GM12878 (cell line): ENCODE measurements around the gene CACNA1E. TPM values are rescaled to one million over a fixed set of nuclear protein-coding genes. Genes with fewer than 3 reads are reported as not detected.

Source experiments
- GABPA ChIP-seq: IDR thresholded peaks from 2 replicates; pipeline ENCODE4 v1.6.1; 2014; ENCODE audit warnings: antibody characterized with exemption, low read depth, mild to moderate bottlenecking, inconsistent platforms
- NFIC ChIP-seq: IDR thresholded peaks from 2 replicates; pipeline ENCODE4 v1.6.1; 2012; ENCODE audit warnings: low read depth, mild to moderate bottlenecking, inconsistent platforms, low read length, moderate library complexity
- SREBF2 ChIP-seq: IDR thresholded peaks from 2 replicates; pipeline ENCODE4 v1.6.1; 2012; ENCODE audit warnings: mild to moderate bottlenecking, low read length
- SUZ12 ChIP-seq: fragments of 200-600 bp; sonication (generic); IDR thresholded peaks from one replicate; pipeline ENCODE4 v1.6.1; 2018; ENCODE audit warnings: antibody characterized with exemption, mild to moderate bottlenecking; ENCODE audit not compliant: unreplicated experiment
- TCF7 ChIP-seq: IDR thresholded peaks from 2 replicates; pipeline ENCODE4 v1.6.1; 2014; ENCODE audit warnings: antibody characterized with exemption, borderline replicate concordance
- WRNIP1 ChIP-seq: IDR thresholded peaks from 2 replicates; pipeline ENCODE4 v1.6.1; 2011; ENCODE audit warnings: low read depth, low read length, improper control_type of control experiment, borderline replicate concordance
- ZBTB4 ChIP-seq: fragments of 450-650 bp; formaldehyde crosslinking; IDR thresholded peaks from 2 replicates; pipeline ENCODE4 v1.4.0; 2022; ENCODE audit warnings: mild to moderate bottlenecking, moderate library complexity
- polyA plus RNA-seq, 11 experiments: library from polyadenylated mRNA; depleted of rRNA in 4 of 11; unstranded in 6 of 11; stranded (reverse) in 5 of 11; fragments of >200 nt; fragmentation: Nextera tagmentation in 4 of 11; fragmentation: Illumina TruSeq in 1 of 11; extraction: Ambion mirVana in 4 of 11; extraction: Trizol in 1 of 11; gene quantifications; 1 replicate in 1 of 11; 2 replicates in 10 of 11; pipeline versions ENCODE4 v1.2.1 to v1.2.3, GENCODE V29; 2011 to 2016; ENCODE audit warnings: inconsistent platforms in 2 of 11, missing spikeins in 2 of 11, low read depth in 1 of 11
- total RNA-seq, 4 experiments: library from RNA; depleted of rRNA in 3 of 4; stranded (reverse); fragments of >200 nt in 3 of 4; fragmentation: Illumina TruSeq in 1 of 4; extraction: Trizol in 1 of 4; gene quantifications; 2 replicates each; pipeline versions ENCODE4 v1.2.1 to v1.2.3, GENCODE V29; 2013 to 2021
- TF ChIP-seq, protein P1 (sequence below): IDR thresholded peaks from 2 replicates; pipeline ENCODE4 v1.6.1; 2011; ENCODE audit warnings: mild to moderate bottlenecking, low read depth, low read length, moderate library complexity; ENCODE audit not compliant: insufficient replicate concordance
- TF ChIP-seq, protein P2 (sequence below): fragments of 450-650 bp; IDR thresholded peaks from 2 replicates; pipeline ENCODE4 v1.6.1; 2017; ENCODE audit warnings: mild to moderate bottlenecking, moderate library complexity

Gene CACNA1E
- total and polyA plus RNA-seq, 10 of the 15 experiments (the other 5 are each of a cell fraction or from before 2014, with no cell fraction given) = 0.57 to 22.0 (median 8.5) TPM

DNA sequence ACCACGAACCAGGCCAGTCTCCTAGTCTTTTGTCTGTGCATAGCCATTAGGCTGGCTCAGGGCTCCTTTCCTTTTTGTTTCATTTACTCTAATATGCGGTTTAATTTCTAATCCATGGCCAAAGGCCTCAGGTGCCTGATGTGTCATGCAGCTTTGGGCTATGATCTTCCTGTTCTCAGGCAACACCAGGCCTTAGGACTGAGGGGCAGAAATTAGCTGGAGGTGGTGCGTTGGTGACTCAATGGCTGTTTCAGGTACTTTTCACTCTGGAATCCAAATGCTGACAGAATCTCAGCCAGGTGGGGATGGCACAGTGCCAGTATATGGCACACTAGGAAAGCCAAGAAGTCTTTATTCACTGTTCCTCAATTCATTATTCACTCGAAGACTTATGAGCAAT is 105.3 kb downstream of the CACNA1E start (continued):
- no peak for TF ChIP-seq ZBTB4 (CRISPR knock-in tag)
- TF ChIP-seq TCF7 = no peak
- no peak for TF ChIP-seq SREBF2
- no peak for TF ChIP-seq WRNIP1
- TF ChIP-seq SUZ12 = no peak
- TF ChIP-seq NFIC = no peak
- TF ChIP-seq, protein P1, sequence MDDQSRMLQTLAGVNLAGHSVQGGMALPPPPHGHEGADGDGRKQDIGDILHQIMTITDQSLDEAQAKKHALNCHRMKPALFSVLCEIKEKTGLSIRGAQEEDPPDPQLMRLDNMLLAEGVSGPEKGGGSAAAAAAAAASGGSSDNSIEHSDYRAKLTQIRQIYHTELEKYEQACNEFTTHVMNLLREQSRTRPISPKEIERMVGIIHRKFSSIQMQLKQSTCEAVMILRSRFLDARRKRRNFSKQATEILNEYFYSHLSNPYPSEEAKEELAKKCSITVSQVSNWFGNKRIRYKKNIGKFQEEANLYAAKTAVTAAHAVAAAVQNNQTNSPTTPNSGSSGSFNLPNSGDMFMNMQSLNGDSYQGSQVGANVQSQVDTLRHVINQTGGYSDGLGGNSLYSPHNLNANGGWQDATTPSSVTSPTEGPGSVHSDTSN = no peak
- TF ChIP-seq GABPA = no peak
- TF ChIP-seq, protein P2, sequence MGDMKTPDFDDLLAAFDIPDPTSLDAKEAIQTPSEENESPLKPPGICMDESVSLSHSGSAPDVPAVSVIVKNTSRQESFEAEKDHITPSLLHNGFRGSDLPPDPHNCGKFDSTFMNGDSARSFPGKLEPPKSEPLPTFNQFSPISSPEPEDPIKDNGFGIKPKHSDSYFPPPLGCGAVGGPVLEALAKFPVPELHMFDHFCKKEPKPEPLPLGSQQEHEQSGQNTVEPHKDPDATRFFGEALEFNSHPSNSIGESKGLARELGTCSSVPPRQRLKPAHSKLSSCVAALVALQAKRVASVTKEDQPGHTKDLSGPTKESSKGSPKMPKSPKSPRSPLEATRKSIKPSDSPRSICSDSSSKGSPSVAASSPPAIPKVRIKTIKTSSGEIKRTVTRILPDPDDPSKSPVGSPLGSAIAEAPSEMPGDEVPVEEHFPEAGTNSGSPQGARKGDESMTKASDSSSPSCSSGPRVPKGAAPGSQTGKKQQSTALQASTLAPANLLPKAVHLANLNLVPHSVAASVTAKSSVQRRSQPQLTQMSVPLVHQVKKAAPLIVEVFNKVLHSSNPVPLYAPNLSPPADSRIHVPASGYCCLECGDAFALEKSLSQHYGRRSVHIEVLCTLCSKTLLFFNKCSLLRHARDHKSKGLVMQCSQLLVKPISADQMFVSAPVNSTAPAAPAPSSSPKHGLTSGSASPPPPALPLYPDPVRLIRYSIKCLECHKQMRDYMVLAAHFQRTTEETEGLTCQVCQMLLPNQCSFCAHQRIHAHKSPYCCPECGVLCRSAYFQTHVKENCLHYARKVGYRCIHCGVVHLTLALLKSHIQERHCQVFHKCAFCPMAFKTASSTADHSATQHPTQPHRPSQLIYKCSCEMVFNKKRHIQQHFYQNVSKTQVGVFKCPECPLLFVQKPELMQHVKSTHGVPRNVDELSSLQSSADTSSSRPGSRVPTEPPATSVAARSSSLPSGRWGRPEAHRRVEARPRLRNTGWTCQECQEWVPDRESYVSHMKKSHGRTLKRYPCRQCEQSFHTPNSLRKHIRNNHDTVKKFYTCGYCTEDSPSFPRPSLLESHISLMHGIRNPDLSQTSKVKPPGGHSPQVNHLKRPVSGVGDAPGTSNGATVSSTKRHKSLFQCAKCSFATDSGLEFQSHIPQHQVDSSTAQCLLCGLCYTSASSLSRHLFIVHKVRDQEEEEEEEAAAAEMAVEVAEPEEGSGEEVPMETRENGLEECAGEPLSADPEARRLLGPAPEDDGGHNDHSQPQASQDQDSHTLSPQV = no peak
- TF ChIP-seq, all 136 proteins: peak for 0
